Panc1 (cell line): Measurements from ENCODE around the gene C6orf132.

Experiments used
- POLR2AphosphoS5 ChIP-seq: IDR thresholded peaks from 2 replicates; pipeline ENCODE4 v1.6.1; 2012; ENCODE audit warnings: mild to moderate bottlenecking, low read depth, low read length, moderate library complexity
- SIN3A ChIP-seq: IDR thresholded peaks from 2 replicates; pipeline ENCODE4 v1.6.1; 2012; ENCODE audit warnings: low read depth, mild to moderate bottlenecking, low read length, moderate library complexity, borderline replicate concordance; ENCODE audit not compliant: insufficient read depth
- TCF7L2 ChIP-seq: IDR thresholded peaks from 2 replicates; pipeline ENCODE4 v1.6.1; 2011; ENCODE audit warnings: mild to moderate bottlenecking, low read depth, low read length, inconsistent platforms
- TF ChIP-seq, protein P1 (sequence below): fragments of 450-650 bp; IDR thresholded peaks from 2 replicates; pipeline ENCODE4 v1.5.1; 2017; ENCODE audit warnings: mild to moderate bottlenecking
- TF ChIP-seq, protein P2 (sequence below), 2 experiments: IDR thresholded peaks; 2 replicates each; pipeline ENCODE4 v1.6.1; 2011 to 2012; ENCODE audit warnings: low read depth in 2 of 2, control low read depth in 1 of 2, low read length in 1 of 2, mild to moderate bottlenecking in 1 of 2, moderate library complexity in 1 of 2; ENCODE audit not compliant: insufficient read depth in 1 of 2

DNA sequence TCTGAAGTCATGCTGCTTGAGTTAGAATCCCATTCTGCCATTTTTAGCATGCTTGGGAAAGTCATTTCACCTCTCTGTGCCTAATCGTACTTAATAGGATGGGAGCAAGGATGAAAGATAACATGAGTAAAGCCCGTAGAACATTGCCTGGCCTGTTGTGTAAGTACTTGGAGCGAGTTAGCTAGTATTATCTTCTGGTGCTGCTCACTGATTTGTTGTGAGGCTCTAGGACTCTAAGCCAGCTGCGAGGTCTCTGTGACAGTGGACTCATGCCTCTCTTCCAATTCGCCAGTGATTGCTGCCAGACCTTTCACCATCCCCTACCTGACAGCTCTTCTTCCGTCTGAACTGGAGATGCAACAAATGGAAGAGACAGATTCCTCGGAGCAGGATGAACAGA, 74.2 kb downstream of the C6orf132 start:
- no peak for TF ChIP-seq SIN3A
- TF ChIP-seq, protein P1, sequence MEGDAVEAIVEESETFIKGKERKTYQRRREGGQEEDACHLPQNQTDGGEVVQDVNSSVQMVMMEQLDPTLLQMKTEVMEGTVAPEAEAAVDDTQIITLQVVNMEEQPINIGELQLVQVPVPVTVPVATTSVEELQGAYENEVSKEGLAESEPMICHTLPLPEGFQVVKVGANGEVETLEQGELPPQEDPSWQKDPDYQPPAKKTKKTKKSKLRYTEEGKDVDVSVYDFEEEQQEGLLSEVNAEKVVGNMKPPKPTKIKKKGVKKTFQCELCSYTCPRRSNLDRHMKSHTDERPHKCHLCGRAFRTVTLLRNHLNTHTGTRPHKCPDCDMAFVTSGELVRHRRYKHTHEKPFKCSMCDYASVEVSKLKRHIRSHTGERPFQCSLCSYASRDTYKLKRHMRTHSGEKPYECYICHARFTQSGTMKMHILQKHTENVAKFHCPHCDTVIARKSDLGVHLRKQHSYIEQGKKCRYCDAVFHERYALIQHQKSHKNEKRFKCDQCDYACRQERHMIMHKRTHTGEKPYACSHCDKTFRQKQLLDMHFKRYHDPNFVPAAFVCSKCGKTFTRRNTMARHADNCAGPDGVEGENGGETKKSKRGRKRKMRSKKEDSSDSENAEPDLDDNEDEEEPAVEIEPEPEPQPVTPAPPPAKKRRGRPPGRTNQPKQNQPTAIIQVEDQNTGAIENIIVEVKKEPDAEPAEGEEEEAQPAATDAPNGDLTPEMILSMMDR, result no peak
- no peak for TF ChIP-seq POLR2AphosphoS5
- TF ChIP-seq, protein P2, sequence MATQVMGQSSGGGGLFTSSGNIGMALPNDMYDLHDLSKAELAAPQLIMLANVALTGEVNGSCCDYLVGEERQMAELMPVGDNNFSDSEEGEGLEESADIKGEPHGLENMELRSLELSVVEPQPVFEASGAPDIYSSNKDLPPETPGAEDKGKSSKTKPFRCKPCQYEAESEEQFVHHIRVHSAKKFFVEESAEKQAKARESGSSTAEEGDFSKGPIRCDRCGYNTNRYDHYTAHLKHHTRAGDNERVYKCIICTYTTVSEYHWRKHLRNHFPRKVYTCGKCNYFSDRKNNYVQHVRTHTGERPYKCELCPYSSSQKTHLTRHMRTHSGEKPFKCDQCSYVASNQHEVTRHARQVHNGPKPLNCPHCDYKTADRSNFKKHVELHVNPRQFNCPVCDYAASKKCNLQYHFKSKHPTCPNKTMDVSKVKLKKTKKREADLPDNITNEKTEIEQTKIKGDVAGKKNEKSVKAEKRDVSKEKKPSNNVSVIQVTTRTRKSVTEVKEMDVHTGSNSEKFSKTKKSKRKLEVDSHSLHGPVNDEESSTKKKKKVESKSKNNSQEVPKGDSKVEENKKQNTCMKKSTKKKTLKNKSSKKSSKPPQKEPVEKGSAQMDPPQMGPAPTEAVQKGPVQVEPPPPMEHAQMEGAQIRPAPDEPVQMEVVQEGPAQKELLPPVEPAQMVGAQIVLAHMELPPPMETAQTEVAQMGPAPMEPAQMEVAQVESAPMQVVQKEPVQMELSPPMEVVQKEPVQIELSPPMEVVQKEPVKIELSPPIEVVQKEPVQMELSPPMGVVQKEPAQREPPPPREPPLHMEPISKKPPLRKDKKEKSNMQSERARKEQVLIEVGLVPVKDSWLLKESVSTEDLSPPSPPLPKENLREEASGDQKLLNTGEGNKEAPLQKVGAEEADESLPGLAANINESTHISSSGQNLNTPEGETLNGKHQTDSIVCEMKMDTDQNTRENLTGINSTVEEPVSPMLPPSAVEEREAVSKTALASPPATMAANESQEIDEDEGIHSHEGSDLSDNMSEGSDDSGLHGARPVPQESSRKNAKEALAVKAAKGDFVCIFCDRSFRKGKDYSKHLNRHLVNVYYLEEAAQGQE (IDR thresholded peaks at IDR 0.05; ENCODE audit: insufficient read depth in 1 of 2, low read depth in 2 of 2, low read length in 1 of 2), result no peak
- no peak for TF ChIP-seq TCF7L2
